CD14-positive monocyte (primary cell): ENCODE data around the gene EPHA6. TPM values are rescaled to one million over a fixed set of nuclear protein-coding genes. Genes with fewer than 3 reads are reported as not detected.

Source experiments
- DNase-seq, 3 donors: peaks; one replicate each; pipeline ENCODE4 v3.0.0-alpha.2; 2011 to 2022
- H2AFZ ChIP-seq: 2 replicates; pipeline ENCODE4 v1.6.0; 2012; ENCODE audit warnings: mild to moderate bottlenecking, low read depth, low read length, inconsistent platforms; ENCODE audit not compliant: insufficient read depth, poor library complexity, severe bottlenecking
- H3K27ac ChIP-seq, 2 donors: 1 replicate in 1 of 2; 2 replicates in 1 of 2; pipeline ENCODE4 v1.5.1; 2012 to 2013; ENCODE audit warnings: low read length in 2 of 2, control low read depth in 1 of 2, inconsistent platforms in 1 of 2, low read depth in 1 of 2, mild to moderate bottlenecking in 1 of 2
- H3K27me3 ChIP-seq, 2 donors: one replicate each; pipeline versions ENCODE4 v1.6.0 to v1.6.1; 2011 to 2013; ENCODE audit warnings: low read length in 2 of 2; ENCODE audit not compliant: control insufficient read depth in 2 of 2, insufficient read depth in 2 of 2
- H3K36me3 ChIP-seq, 2 donors: replicated peaks in 1 of 2; 1 replicate in 1 of 2; 2 replicates in 1 of 2; pipeline versions ENCODE4 v1.5.1 to v1.6.1; 2012 to 2013; ENCODE audit warnings: low read length in 2 of 2, control low read depth in 1 of 2, inconsistent platforms in 1 of 2, mild to moderate bottlenecking in 1 of 2; ENCODE audit not compliant: insufficient read depth in 2 of 2, control insufficient read depth in 1 of 2
- H3K4me1 ChIP-seq, 2 donors: 1 replicate in 1 of 2; 2 replicates in 1 of 2; pipeline versions ENCODE4 v1.5.1 to v1.6.1; 2012 to 2013; ENCODE audit warnings: low read length in 2 of 2, control low read depth in 1 of 2, inconsistent platforms in 1 of 2, mild to moderate bottlenecking in 1 of 2, moderate library complexity in 1 of 2; ENCODE audit not compliant: insufficient read depth in 2 of 2, control insufficient read depth in 1 of 2
- H3K4me2 ChIP-seq: replicated peaks from 2 replicates; pipeline ENCODE3; 2012; ENCODE audit warnings: low read length, moderate library complexity, mild to moderate bottlenecking; ENCODE audit not compliant: poor library complexity, severe bottlenecking; ENCODE audit errors: extremely low read depth
- H3K4me3 ChIP-seq, 3 experiments: fragments of 200-600 bp in 1 of 3; sonication (generic) in 1 of 3; replicated peaks in 1 of 3; 1 replicate in 2 of 3; 2 replicates in 1 of 3; pipeline ENCODE4 v1.5.1; 2011 to 2013; ENCODE audit warnings: low read length in 3 of 3, mild to moderate bottlenecking in 3 of 3, control low read depth in 2 of 3, low read depth in 2 of 3, inconsistent platforms in 1 of 3, moderate library complexity in 1 of 3
- H3K79me2 ChIP-seq: 2 replicates; pipeline ENCODE4 v1.6.0; 2012; ENCODE audit warnings: mild to moderate bottlenecking, control low read depth, inconsistent platforms, low read length, moderate library complexity; ENCODE audit not compliant: insufficient read depth
- H3K9ac ChIP-seq: 2 replicates; pipeline ENCODE4 v1.6.0; 2017; ENCODE audit warnings: low read length, mild to moderate bottlenecking; ENCODE audit not compliant: insufficient read depth, poor library complexity, severe bottlenecking
- H3K9me3 ChIP-seq, 2 donors: replicated peaks in 1 of 2; 1 replicate in 1 of 2; 2 replicates in 1 of 2; pipeline versions ENCODE4 v1.5.1 to v1.6.1; 2012 to 2013; ENCODE audit warnings: low read length in 2 of 2, control low read depth in 1 of 2; ENCODE audit not compliant: control insufficient read depth in 1 of 2, insufficient read depth in 1 of 2
- H4K20me1 ChIP-seq: 2 replicates; pipeline ENCODE4 v1.6.0; 2012; ENCODE audit warnings: mild to moderate bottlenecking, low read length, control low read depth, moderate library complexity; ENCODE audit not compliant: insufficient read depth
- H3K27ac Mint-ChIP-seq, 7 donors: one replicate each; pipeline ENCODE4 v1.8.0; 2020; ENCODE audit warnings: mild to moderate bottlenecking in 7 of 7, mixed read lengths in 7 of 7, moderate library complexity in 6 of 7, inconsistent platforms in 2 of 7
- H3K27me3 Mint-ChIP-seq, 3 donors: one replicate each; pipeline ENCODE4 v1.8.0; 2021 to 2022; ENCODE audit warnings: low read depth in 3 of 3, mild to moderate bottlenecking in 3 of 3, mixed read lengths in 3 of 3, moderate library complexity in 3 of 3, inconsistent platforms in 1 of 3
- H3K36me3 Mint-ChIP-seq, 2 donors: one replicate each; pipeline ENCODE4 v1.8.0; 2020; ENCODE audit warnings: mixed read lengths in 2 of 2, inconsistent platforms in 1 of 2, mild to moderate bottlenecking in 1 of 2
- H3K4me1 Mint-ChIP-seq: one replicate; pipeline ENCODE4 v1.8.0; 2020; ENCODE audit warnings: mild to moderate bottlenecking, mixed read lengths
- H3K4me3 Mint-ChIP-seq, 2 donors: one replicate each; pipeline ENCODE4 v1.8.0; 2020; ENCODE audit warnings: mild to moderate bottlenecking in 2 of 2, mixed read lengths in 2 of 2, moderate library complexity in 1 of 2
- H3K9me3 Mint-ChIP-seq, 7 donors: one replicate each; pipeline ENCODE4 v1.8.0; 2020 to 2022; ENCODE audit warnings: mixed read lengths in 7 of 7, mild to moderate bottlenecking in 6 of 7, moderate library complexity in 6 of 7, inconsistent platforms in 2 of 7
- WGBS: methylation state at CpG from one replicate; pipeline ENCODE4 v1.1.5; 2013; ENCODE audit warnings: missing lambda C conversion rate; ENCODE audit not compliant: insufficient coverage; 5-methylcytosine and 5-hydroxymethylcytosine counted together
- intact Hi-C, 2 donors: fragments of 100-400 bp; cut with micrococcal nuclease; formaldehyde crosslinking; loops; one replicate each; pipeline versions ENCODE4 v1.15.0 to v1.15.1; 2023
- polyA plus RNA-seq, 3 donors: library from polyadenylated mRNA; depleted of rRNA in 1 of 3; unstranded in 2 of 3; stranded (reverse) in 1 of 3; fragments of 300-500 nt in 2 of 3; fragments of >200 nt in 1 of 3; fragmentation: Illumina TruSeq in 2 of 3; gene quantifications; 1 replicate in 2 of 3; 2 replicates in 1 of 3; pipeline ENCODE4 v1.2.3, GENCODE V29; 2012 to 2021
- TF ChIP-seq, protein P1 (sequence below): fragments of 200-600 bp; IDR thresholded peaks from one replicate; pipeline ENCODE4 v1.8.0; 2022; ENCODE audit warnings: antibody characterized with exemption, mild to moderate bottlenecking

EPHA6 gene
- polyA plus RNA-seq, 3 donors: not detected

DNA sequence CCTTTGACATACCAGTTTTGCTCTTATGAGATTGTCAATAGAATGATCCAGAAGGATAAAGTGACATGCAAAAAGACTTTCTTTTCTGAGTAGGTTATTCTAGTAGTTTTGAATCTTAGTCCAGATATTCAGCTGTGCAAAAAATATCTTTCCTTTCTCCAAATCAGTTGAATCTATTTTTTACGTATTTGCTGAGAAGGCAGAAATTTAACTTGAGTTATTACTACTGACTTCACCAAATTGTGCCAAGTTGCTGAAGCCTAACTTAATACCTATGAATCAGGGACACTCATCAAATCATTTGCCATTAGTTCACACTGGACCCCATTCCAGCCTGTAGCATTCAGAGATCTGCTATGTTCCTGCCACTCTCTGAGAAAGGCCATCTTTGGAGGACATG is 215.6 kb downstream of the EPHA6 start:
- H3K9me3 ChIP-seq: peaks cover 3 to 8% of the 10 kb centered on the region in 2 donors
- no peak overlapping the region for H3K4me3 ChIP-seq
- H3K4me2 ChIP-seq: no peak overlapping the region
- no peaks in the 10 kb centered on the region for H3K36me3 ChIP-seq
- no peak overlapping the region for H3K4me3 Mint-ChIP-seq
- H2AFZ ChIP-seq: no peak overlapping the region
- whole genome bisulfite sequencing: no CpG with 5 or more reads among the region's 1 CpG
- H3K27ac Mint-ChIP-seq: no peak overlapping the region
- H3K27me3 ChIP-seq: no peaks in the 10 kb centered on the region
- no peak overlapping the region for H3K27ac ChIP-seq
- H3K9me3 Mint-ChIP-seq: peaks cover 0 to 13% (median 7%) of the 10 kb centered on the region in 7 donors
- no peaks in the 10 kb centered on the region for H3K27me3 Mint-ChIP-seq
- H3K9ac ChIP-seq: no peak overlapping the region
- H3K4me1 Mint-ChIP-seq: no peaks in the 10 kb centered on the region
- no peaks in the 10 kb centered on the region for H3K36me3 Mint-ChIP-seq
- intact Hi-C loops: no loop called here
- H3K4me1 ChIP-seq: no peaks in the 10 kb centered on the region
- TF ChIP-seq, protein P1, sequence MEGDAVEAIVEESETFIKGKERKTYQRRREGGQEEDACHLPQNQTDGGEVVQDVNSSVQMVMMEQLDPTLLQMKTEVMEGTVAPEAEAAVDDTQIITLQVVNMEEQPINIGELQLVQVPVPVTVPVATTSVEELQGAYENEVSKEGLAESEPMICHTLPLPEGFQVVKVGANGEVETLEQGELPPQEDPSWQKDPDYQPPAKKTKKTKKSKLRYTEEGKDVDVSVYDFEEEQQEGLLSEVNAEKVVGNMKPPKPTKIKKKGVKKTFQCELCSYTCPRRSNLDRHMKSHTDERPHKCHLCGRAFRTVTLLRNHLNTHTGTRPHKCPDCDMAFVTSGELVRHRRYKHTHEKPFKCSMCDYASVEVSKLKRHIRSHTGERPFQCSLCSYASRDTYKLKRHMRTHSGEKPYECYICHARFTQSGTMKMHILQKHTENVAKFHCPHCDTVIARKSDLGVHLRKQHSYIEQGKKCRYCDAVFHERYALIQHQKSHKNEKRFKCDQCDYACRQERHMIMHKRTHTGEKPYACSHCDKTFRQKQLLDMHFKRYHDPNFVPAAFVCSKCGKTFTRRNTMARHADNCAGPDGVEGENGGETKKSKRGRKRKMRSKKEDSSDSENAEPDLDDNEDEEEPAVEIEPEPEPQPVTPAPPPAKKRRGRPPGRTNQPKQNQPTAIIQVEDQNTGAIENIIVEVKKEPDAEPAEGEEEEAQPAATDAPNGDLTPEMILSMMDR: no peak
- DNase-seq: no peak
- no peaks in the 10 kb centered on the region for H3K79me2 ChIP-seq
- H4K20me1 ChIP-seq: no peaks in the 10 kb centered on the region

DNA sequence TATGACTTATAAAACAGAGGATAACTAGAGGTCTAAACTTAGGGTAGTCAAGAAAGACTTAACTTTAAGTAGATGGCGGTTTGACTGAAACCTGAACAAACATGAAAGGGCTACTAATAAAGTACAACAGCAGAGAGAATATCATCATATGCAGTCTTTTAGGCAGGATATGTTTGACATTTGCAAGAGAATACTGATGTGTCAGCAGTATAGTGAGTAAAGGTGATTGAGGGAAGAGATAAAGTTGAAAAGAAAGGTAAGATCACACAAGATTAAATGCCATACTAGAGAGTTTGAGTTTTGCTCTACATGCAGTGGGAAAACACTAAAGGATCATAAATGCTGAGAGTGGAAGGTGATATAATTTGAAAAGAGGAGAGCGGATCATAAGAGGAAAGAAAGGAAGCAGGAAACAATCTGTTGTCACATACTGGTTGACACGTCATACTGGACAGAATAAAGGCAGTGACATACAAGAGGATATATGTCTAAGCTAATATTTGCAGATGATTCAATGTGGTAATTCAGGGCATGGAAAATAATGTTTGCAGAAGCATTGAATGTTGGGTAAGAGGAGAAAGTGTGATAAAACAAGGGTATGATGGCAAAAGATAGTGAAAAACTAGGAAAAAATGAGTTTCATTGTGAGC is 223.0 kb downstream of the EPHA6 start:
- no peak overlapping the region for H3K4me3 Mint-ChIP-seq
- no peaks in the 10 kb centered on the region for H4K20me1 ChIP-seq
- no peaks in the 10 kb centered on the region for H3K79me2 ChIP-seq
- H3K9ac ChIP-seq: no peak overlapping the region
- no peak overlapping the region for H3K27ac ChIP-seq
- H3K27ac Mint-ChIP-seq: no peak overlapping the region
- H3K36me3 ChIP-seq: no peaks in the 10 kb centered on the region
- no peaks in the 10 kb centered on the region for H3K4me1 Mint-ChIP-seq
- no peak for DNase-seq
- no peak overlapping the region for H3K4me2 ChIP-seq
- peaks cover 0 to 4% of the 10 kb centered on the region in 2 donors for H3K9me3 ChIP-seq
- WGBS: 100% methylated on average over 2 of the region's 3 CpGs
- no peaks in the 10 kb centered on the region for H3K27me3 ChIP-seq
- peaks cover 0 to 6% (median 2%) of the 10 kb centered on the region in 7 donors for H3K9me3 Mint-ChIP-seq
- no peaks in the 10 kb centered on the region for H3K27me3 Mint-ChIP-seq
- no peak overlapping the region for H3K4me3 ChIP-seq
- H2AFZ ChIP-seq: no peak overlapping the region
- no peaks in the 10 kb centered on the region for H3K4me1 ChIP-seq
- H3K36me3 Mint-ChIP-seq: no peaks in the 10 kb centered on the region
- TF ChIP-seq, protein P1: no peak
- intact Hi-C loops: no loop called here
